HG02938 (cell line): Measurements from ENCODE around the gene KPNB1.
"Not testable (repeated sequence)": the region's sequence is repeated elsewhere in the genome, so short reads cannot be mapped to it uniquely, and the experiment has no call there.

Source experiments
- ATAC-seq: cut with Tn5 transposase; IDR thresholded peaks from one replicate; pipeline ENCODE4 v1.9.1; 2021; ENCODE audit warnings: mild to moderate bottlenecking, moderate library complexity; ENCODE audit not compliant: unreplicated experiment

The KPNB1 gene

DNA sequence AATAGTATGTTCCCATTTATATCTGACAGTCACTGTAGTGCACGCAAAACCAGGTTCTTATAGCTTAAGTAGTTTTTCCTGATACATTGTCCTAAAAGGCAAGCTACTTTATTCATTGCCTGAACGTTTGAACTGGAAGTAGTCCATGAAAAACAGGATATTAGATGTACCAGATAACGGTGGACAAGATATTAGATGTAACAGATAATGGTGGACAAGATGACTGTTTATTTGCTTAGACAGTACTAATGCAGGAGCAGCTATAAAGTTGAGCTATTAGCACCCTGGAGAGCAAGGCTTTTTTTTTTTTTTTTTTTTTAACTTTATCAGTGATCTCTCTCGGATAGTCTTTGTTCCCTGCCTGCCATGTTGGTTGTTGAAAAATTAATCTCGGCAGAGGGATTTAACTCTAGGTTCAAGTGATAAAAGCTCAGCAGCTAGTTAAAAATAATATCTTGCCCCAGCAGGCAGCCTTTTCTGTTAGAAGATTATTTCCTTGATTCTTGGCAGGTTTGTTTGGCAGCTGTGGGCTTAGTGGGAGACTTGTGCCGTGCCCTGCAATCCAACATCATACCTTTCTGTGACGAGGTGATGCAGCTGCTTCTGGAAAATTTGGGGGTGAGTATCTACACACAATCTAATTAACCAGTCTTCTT, 26.9 kb downstream of the KPNB1 start:
- ATAC-seq: no peak

DNA sequence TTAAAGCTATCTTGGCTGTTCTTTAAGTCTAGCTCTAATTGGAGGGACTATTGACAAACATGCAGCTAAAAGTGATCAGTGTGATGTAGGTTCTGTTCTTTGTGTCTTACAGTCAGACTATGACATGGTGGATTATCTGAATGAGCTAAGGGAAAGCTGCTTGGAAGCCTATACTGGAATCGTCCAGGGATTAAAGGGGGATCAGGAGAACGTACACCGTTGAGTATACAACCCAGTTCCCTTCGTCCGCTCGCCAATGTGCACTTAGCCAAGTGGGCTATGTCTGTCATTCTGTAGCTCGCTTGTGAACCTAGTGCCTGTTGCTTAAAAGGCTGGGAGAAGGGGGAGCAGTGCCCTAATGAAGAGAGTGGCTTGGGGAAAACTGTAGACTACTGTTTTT, 28.5 kb downstream of the KPNB1 start:
- no peak for ATAC-seq

DNA sequence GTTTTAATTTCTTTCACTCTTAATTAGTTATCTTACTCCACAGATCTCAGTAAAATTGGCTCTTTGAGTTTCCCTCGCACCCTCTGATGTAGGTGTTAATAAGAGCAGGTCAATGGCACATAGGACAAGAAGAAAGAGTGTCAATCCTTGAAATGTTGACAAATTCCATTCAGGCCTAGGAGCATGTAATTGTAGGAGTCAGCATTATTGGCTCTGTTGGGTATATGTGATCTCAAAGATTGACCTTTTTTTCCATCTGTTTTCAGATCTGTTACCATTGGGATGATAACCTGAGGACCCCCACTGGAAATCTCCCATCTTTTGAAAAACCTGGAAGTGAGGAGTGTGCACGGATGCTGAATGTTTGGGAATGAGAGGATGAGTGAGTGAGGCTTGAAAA, 32.4 kb downstream of the KPNB1 start:
- ATAC-seq: no peak

DNA sequence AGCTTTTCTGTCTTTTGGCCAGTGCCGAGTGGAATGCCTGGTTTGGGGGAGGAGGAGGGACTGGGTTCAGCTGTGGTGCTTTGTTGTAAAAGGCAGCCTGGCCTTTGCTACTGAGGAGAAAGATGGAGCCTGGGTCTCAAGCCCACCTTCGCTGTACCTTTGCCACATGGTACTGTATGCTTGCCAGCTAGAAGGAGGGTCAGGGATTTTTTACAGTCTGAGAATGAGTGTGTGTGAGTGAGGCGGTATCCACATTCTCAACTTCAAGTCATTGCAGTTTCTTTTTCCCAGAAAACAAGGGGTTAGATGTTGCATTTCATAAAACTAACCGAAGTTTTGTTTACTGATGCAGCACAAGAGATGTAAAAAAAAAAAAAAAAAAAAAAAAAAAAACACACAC, 33.0 kb downstream of the KPNB1 start:
- not testable (repeated sequence) for ATAC-seq

DNA sequence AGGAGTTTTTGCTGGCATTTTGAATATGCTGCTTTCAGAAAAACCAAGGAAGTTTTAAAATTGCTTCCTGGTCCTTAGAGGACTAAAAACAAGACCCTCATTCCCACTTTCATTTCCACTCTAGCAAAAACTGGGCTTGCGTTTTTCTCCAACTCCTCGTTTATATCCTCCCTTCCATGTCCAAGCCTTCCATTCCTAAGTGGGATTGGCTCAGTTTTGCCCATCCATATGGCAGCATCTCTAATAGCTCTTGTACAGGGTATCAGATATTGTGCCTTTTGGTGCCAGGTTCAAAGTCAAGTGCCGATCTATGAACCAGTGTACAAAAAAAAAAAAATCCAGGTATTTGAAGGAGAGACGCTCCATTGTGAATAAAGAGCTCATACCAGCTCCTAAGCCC, 34.3 kb downstream of the KPNB1 start:
- ATAC-seq: no peak

DNA sequence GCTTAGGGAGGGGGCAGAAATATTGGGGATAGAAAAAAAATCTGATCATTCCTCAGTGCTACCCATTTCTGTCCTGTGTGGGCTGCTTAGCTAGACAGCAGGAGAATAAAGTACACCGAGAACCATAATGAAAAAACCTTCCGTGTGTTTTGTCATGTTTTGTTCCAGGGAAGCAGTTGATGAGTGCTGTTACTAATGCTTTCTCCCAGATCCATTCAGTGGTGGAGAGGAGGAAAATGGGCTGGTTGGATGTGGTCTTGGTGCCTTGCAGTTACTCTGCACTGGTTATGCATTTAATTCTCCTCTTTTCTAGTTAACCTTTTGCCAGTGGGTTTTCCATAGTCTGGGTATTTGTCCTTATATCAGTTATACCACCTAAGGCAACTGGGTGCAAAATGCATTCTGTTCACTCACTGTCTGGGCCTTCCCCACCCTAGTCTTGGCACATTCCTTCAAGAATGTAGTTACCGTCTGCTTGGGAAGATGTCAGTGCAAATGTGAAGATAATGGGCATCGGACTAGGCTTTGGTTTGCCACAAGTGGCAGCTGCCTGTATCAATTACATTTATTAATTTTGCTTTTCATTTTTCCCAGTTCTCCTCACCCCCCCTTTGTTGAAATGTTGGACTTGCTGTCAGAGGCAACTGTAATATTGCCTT, 34.9 kb downstream of the KPNB1 start:
- ATAC-seq: no peak

DNA sequence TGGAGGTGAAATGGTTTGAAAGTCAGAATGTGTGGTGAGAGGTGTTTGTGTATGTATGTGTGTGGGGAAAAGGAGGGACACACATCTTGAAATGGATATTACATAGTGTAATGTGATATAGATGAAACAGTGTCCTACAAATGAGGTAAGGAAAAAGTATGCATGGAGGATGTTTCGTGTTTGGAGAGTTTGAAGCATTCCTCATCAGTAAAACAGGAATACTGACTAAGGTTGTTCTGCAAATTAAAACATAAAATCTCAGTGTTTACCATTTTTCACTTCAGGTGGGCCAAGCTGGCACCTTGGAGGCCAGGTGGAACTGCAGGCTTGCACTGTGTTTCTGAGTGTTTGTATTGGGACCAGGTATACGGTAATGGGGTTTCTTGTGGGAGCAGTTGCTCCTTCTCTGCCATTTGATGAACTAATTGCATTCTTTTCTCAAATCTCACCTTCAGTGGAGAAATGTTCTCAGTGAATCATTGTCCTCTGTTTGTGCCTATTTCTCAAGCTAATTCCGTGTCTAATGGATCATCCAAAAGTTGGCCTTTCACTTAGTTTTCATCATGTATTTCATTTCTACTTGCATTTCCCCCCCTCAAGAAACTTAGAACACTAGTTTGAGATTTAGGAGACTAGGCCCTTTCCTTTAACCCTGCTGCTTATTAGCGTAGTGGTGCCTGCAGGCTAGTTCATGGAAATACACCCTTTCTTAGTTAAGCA, 36.0 kb downstream of the KPNB1 start:
- ATAC-seq: no peak

DNA sequence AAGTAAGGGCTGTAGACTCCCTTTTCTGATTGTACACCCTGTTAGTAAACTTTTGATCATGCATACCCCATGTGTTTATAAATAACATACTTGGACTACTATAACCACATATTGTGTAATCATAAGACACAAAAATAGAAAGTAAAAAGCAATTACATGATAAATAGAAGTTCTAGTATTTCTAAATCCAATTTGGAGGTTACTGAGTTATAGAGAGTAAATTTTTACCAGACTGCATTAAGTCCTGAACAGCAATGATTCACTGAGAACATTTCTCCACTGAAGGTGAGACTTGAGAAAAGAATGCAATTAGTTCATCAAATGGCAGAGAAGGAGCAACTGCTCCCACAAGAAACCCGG, 36.5 kb downstream of the KPNB1 start:
- no peak for ATAC-seq

DNA sequence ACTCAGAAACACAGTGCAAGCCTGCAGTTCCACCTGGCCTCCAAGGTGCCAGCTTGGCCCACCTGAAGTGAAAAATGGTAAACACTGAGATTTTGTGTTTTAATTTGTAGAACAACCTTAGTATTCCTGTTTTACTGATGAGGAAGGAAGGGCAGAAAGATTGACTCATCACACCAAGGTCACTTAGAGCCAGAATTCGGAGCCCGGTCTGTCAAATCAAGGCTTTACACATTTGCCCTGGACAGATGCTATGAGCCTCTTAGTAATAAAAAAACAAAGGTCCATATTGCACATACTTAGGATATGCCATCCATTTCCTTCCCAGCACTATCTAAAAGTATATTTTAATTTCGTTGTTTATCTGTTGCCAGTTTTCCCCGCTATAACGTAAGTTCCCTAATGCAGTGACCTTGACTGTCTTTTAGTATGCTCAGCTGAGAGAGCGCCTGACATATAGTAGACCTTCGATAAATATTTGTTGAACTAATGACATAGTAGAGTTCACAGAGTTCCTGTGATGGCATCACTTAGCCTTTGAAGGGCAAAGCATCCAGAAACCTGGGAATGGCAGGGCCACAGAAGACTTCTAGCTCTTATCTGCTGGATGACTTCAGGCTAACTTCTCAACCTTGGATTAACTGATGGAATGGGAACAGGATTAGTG, 37.1 kb downstream of the KPNB1 start:
- ATAC-seq: no peak

DNA sequence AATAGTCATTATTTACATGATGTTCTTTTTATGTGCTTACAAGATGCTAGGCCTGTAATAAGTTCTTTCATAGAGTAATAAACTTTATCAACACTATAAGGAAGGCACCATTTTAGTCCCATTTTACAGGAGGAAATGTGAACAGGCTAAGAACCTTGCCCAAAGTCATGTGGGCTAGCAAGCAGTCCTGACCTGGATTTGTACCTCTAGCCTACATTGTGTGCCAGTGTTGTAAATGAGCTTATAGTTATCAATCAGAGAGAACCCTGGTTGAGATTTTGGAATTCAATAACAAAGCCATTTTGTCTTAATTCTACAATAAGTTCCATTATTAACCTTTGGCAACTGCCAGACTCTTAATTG, 37.6 kb downstream of the KPNB1 start:
- no peak for ATAC-seq

DNA sequence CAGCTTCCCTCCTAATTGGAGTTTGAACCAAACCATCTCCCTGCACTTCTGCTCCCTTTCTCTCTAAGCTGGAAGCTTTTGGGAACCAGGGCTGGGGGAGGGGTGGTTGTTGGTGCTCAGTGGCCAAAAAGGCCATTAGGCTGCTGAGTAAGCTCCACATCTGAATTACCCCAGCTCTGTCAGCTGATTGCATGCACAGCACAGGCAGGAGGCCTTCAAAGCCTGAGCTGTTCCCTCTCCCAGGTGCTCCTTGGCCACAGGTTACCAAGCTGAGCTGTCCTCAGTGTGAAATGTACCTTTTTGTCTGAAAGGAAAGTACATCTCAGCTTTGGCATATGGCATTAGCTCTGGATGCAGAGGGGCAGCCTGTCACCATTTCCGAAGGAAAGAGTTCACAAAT, 38.0 kb downstream of the KPNB1 start:
- ATAC-seq: no peak

DNA sequence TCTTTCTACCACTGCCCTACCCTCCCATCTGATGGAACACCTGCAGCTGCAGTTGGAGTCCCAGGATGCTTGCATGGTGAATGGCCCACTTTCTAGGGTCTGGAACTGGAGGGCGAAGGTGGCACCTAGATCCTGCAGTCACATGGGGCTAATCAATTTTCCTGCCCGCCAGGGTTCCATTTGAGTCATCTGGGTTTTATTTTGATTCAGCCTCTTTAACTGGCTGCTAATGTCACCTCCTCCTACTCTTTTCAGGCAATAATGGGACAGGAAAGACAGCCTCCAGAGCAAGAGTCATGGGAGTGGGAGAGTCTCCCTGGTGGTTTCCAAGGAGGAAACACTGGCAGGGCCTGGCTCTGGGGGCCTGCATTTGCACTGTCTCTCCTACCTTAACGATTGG, 40.4 kb downstream of the KPNB1 start:
- no peak for ATAC-seq

DNA sequence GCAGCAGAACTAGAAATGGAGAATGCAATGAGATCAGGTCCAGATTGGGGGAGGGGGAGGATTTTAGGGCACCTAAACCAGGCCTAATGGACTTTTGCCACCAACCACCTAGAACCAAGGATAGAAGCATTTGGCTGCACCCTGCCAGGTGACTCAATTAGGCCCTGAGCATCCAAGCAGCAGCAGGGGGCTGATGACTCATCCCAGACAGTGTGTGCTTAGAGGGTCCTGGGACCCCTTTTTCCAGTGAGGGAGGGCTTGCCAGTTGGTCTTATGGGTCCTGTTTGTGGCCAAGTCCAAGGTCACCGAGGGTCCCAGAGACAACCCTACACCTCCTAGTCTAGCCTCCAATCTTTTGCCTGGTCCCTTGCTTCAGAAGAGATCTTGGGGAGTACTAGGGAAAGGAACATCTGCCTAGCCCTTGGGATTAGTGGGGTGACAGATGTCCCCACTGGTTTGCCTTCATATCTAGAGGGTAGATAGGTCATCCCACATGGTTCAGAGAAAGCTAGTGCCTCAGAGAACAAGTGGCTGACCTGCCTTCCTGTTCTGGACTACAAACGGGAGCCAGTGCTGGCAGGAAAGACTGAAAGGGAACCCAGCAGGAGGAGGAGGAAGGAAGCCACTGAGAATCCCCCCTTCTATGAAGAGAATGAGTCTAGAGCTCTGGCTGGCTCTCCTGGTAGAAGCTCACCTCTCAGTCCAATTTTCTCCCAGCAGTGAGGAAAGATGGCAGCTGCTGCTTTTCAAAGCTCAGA, 42.6 kb downstream of the KPNB1 start:
- no peak for ATAC-seq

DNA sequence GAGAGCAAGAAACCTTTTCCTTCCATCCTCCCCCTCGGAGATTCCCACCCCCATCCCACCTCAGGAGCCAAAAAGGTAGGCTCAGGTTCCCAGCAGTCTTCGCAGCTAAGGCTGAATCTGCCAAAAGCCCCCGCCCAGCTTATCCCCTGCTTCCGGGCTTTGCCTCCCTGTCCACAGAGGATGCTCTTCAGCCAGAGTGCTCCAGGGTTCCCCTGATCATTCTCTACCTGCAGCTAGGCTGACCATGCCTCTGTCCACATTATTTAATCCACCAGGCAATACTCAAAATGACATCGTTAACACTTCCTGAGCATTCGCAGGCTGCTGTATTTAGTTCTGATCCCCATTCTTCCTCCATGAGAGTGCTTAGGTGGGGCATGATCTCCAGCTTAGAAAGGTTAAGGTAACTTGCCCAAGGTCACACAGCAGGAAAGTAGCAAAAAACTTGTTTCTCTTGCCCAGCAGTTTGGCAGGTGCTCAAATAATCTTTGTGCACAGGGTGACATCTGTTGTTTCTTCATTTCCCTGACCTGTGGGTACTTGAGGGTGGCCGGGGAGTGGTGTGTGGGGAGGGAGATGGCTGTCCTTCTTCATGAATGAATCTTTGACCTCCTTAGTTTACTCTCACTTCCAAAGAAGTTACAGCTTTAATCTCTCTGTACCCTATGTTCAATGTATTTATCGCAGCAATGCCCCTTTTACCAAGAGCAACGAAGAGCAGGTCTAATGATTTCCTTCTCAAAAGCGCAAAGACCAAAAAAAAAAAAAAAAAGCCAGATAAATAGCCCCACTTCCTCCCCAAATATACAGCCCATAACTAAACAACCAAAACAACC, 43.4 kb downstream of the KPNB1 start:
- no peak for ATAC-seq

DNA sequence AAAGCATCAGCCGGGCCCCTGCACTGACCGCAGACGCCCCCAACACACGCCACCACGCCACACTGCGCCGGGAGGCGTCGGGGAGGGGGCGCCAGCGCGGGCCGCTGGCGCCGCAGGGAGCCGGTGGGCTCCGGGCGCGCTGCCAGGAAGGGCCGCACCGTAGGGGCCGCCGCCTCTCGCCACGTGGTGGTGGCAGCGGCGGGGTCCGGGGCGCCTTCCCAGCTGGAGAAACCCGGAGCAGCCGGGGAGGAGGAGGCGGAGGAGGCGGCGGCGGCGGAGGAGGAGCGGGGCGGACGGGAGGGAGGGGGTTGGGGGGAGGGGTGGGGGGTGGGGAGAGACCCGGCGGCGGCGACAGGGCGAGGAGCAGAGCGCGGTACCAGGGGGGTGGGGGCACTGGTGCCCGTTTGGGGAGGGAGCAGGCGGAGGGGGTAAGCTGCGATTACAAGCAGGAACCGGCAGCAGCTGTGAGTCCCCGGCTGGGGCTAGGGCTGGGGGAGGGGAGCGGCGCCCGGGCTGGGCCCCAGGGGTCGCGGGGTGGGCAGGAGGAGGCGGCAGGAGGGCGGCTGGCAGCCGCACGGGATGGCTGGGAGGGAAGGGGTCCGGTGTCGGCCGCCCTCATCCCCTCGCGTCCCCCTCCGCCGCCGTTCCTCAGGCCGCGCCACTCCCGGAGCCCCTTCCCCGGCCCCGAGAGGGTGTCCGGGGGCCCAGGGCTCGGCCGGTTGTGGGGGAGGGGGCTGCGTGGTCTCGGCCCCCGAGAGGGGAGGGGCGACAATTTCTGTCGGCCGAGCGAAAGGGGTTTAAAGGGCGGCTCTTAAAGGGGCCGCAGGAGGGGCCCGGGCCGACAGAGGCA, 44.2 kb downstream of the KPNB1 start, which contains the start of gene TBKBP1:
Gene TBKBP1, plus strand, starts transcription at position 431 of the 850 bp plus-strand sequence. CDS start 1,952 bp downstream, outside the sequence.
- no peak for ATAC-seq

DNA sequence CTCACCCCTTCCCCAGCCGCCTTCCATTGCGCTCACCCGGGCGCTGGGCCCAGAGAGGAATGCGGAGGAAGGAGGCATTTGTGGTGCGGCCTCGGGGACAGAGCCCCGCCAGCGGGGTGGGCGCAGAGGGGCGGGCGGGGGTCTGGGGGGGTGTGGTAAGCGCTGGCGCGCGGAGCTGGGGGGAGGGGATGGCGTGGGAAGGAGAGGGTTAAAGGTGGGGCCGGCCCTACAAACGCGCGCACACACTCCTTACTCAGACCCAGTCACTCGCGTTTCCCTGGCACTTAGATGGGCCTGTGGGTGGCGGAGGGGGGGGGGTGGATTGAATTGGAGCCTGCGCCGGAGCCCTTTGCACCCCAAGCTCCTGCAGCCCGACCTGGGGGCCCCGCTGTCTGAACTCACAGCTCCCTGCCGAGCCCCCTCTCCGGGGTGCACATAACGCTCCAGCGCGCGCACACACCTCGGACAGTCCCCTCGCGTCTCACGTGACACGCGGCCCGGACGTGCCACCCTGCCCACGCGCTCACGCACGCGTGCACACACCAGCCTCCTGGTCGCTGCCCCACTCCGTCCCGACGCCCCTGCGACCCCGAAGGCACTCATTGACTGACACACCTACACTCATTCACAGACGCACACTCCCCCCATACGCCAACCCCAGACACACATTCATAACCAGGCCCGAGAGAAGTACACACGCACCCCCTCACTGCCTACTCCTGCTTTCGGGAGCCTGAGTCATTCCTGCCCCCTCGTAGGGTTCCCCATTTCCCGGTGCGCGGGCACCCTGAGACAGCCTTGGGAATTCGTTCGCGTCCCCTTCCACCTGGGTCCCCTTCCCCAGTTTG, 45.1 kb downstream of the KPNB1 start:
- ATAC-seq: no peak

DNA sequence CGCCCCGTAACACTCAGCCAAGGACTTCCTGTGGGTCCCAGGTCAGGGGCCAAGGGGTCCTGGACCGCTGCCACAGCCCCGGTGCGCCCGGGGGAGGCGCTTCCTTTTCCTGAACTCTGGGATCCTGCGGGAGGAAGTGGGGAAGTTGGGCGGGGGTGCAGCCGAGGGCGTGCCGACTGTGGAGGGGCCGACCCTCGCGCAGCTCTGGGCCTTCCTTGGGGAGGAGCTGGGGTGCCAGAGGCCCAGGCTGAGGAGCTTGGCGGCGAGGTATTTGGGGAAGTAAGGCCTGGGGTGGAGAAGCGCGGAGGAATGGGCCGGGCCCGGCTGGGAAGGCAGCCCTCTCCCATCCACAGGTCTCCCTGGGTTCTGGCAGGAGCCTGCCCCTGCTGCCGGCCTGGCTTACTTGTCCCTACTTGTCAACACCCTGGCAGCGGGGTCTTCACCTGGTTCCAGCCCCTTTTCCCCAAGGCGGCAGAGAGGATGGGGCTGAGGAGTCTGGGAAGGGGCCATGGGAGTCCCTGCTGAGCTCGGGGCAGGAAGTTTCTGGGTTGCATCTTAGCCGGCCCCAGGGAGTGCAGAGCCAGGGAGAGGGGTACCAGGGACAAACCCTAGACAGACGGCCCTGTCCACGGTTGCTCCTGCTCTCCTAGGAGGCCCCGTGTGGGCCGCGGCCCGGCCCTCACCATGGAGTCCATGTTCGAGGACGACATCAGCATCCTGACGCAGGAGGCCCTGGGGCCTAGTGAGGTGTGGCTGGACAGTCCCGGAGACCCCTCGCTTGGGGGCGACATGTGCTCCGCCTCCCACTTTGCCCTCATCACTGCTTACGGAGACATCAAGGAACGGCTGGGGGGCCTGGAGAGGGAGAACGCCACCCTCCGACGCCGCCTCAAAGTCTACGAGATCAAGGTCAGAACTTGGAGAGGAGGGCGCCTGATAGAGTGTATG, 46.0 kb downstream of the KPNB1 start:
- no peak for ATAC-seq
